HG02588 (cell line): ENCODE data around the gene TINAG.

Experiments
- ATAC-seq: cut with Tn5 transposase; IDR thresholded peaks from one replicate; pipeline ENCODE4 v1.9.1; 2021; ENCODE audit warnings: mild to moderate bottlenecking, moderate library complexity; ENCODE audit not compliant: unreplicated experiment

Gene TINAG

DNA sequence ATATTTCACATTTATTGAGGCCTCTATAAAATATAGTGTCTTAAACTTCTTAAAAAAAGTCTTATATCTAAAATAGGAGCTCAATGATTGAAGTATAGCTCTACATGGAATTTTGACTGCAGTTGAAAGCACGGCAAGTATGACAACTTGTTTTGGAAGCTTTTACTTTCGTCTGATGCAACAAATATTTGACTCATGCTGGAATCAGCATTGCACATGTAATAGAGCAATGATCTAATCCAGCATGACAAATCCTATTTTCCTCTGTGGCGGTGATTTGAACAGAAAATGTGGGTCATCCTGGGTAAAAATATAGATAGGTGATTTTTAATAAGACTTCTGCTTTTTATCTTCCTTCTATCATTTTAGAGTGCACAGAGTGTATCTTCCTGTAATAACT, 111.6 kb downstream of the TINAG start:
- ATAC-seq: no peak

DNA sequence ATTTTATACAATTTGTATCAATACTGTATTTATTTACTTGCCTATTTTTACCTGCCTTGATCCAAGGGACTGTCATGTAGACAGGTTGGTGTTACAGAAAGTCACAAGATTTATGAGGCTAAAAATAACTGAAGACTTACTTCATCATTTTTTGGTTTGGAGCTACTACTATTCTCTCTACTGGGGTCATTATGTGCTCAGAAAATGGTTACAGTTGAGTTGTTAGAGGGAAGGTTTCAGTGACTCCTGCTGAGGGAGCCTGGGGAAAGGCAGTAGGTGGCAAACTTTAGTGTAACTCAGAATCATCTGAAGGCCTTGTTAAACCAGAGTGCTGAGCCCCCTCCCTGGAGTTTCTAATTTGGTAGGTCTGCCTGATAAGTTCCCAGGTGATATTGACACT, 118.8 kb downstream of the TINAG start:
- ATAC-seq: no peak

DNA sequence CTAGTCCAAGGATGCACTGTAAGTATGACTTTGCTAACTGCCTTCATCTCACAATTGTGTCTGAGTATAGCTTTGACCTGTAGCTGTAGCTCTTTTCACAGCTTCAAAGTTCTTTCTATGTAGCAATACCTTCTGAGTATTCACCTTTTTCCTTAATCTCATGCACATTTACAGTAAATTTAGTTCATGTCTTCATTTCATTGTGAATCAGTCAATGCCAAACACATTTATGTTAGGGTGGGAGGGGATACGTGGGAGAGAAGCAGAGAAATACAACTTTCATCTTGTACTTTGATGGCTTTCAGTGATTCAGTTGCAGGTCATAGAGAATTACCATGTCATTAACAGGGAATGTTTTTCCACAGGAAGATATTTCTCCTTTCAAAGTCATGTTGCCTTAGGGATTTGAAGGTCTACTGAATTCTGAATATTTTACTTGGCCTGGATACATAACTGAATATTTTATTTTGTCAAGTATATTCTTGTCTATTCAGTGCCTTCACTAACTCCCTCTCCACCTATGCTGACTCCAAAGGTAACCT, 119.2 kb downstream of the TINAG start:
- no peak for ATAC-seq

DNA sequence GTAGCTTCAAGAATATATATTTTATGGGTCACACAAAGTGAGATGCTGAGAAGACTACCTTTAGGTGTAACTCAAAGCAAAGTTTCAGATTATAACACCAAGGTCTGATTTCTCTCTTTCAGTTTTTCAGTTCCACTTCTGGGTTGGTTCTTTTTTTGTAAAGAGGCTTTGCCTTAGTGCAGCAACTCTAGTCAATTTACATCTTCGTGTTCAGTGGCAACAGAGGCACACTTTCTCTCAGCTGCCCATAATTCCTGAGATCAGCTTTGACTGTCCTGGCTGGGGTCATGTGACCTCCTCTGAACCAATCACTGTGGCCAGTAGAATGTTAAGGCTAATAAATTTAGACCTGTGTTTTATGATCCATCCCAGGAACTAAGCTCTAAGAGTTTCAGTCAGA, 120.2 kb downstream of the TINAG start:
- peak; percentile 97 for ATAC-seq

DNA sequence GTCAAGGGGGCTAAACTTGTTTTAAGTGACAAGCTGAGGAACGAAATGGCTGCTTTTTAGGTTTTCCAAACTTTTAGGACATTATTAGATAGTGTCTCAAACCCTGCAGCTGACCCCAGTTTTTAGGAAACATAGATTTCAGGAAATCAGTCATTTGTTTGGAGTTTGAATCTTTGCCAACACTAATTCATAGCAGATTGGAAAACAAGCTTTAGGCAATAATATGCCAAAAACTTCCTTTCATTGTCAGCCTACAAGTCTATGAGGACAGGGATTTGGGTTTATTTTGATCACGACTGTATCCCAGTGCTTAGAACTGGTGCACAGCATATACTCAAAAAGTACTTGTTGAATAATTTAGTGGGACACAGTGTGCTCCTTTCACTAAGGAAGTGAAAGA, 123.2 kb downstream of the TINAG start:
- ATAC-seq: no peak
